Activated CD8-positive, alpha-beta memory T cell treated with anti-CD3 and anti-CD28 coated beads for 36 hours (primary cell): ENCODE data around the gene KIF16B. TPM values are rescaled to one million over a fixed set of nuclear protein-coding genes. Genes with fewer than 3 reads are reported as not detected.
"Not testable (repeated sequence)": the region's sequence is repeated elsewhere in the genome, so short reads cannot be mapped to it uniquely, and the experiment has no call there.

Source experiments
- CTCF ChIA-PET: fragments of 350-600 bp; sonication (Branson Sonifier 250); formaldehyde crosslinking; loops from one replicate; lab custom pipeline; 2021; ENCODE audit warnings: antibody characterized with exemption; lab: Charles Lee
- POLR2A ChIA-PET: fragments of 350-600 bp; sonication (Branson Sonifier 250); formaldehyde crosslinking; loops from one replicate; lab custom pipeline; 2021; ENCODE audit warnings: antibody characterized with exemption; lab: Charles Lee
- total RNA-seq, 2 experiments: library from RNA; stranded (reverse); gene quantifications; one replicate each; pipeline ENCODE4 v1.2.3, GENCODE V29; 2021

The KIF16B gene
- total RNA-seq, 2 experiments from 2014 or later = 3.2 TPM

DNA sequence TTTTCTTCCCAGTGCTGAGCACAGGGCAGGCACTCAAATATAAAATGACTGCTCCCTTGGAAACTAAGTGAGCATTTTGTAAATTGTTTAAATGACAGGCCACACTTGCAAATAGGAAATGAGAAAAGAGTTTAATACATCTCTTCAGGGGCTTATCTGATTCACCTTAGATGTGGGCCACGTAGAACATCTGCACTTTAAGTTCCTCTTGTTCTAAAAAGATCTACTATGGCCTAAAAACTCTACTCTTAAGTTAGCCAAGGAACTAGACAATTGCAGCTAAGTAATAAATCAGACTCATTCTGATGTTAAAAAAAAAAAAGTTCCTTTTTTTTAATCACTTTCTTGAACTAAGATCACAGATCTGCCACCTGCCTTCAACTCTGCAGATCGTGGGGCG is 126.3 kb downstream of the KIF16B start:
- ChIA-PET POLR2A (no interaction called here), CTCF (no interaction called here)

DNA sequence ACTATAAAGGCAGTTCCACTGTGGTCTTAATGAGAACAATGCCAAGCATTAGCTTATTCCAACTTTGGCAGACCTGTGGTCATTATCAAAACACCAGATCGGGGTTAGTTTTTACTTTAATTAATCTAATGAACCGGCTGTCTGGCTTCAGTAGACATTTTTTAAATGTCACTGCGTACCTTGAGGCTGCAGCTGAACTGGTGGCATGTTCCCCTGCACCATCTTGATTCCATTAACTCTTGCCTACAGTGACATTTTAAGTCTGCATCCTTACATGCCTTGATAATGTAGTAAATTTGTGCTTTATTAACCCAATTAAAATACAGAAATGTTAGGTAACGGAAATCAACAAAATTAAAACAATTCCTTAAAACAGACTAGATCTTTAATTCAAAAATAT is 127.0 kb downstream of the KIF16B start:
- POLR2A ChIA-PET = no interaction called here
- CTCF ChIA-PET = no interaction called here

DNA sequence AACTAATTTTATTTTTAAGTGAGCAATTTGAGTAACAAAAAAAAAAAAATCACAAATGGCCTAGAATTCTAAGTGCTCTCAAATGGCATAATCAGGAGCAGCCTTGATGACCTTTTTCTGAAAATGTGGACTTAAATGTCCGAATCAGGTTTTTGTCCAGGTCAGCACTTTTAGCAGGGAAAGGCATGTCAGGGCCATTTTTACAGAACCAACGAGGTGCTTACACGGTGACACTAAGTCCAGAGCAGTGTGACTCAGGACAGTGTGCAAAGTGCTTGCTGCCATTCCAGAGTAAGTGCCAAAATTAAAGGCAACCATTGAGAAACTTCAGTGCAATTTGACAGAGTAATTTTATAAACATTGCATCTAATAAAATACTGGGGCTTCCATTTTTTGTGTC is 127.8 kb downstream of the KIF16B start:
- ChIA-PET POLR2A (no interaction called here), CTCF (no interaction called here)

DNA sequence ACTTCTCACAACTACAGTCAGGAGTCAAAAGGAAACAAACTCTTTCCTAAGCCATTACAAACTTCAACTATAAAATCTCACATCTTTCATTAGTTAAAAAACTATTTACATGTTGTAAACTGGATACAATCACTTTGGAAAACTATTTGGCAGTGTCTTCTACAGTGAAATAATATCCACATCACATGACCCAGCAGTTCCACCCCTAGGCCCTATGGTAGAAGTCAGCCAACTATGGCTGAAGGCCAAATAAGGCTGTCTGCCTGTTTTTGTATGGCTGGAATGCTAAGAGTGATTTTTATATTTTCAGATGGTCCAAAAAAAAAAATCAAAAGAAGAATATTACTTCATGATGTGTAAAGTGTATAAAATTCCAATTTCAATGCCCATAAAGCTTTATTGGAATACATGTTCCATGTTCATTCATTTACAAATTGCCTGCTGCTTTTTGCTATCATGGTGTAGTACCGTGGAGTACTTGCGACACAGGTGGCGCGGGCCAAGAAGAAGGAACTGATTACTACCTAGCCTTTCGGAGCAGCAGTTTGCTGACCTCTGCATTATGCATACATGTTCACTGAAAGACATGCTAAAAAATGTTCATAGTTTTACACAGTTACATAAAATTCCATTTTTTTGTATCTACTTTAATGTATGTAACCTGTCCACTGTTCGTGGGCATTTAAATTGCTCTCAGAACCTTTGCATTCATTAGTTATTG is 129.0 kb downstream of the KIF16B start:
- ChIA-PET CTCF (no interaction called here), POLR2A (no interaction called here)

DNA sequence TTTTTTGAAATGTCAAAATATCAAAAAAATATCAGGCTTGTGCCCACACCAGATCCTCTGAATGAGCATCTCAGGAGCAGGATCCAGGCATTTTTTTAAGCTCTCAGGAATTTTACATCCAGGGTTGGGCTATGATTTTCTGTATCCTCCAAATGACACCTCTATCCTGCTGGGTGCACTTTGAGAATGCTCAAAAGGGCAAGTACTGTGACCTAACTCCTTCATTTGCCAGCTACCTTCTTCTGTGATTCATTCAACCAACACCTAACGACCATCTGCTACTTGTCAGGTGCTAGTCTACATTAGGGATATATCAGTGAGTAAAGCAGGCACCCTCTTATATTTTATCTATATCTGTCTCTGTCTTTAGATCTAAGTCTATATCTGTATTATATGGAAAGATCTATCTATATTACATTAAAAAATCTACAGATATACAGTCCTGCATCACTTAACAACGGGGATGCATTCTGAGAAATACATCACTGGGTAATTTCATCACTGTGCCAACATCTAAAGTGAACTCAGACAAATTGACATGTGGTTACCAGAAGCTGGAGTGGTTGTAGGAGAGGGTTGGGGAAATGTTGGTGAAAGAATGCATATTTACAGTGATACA is 131.6 kb downstream of the KIF16B start:
- ChIA-PET CTCF (no interaction called here), POLR2A (no interaction called here)

DNA sequence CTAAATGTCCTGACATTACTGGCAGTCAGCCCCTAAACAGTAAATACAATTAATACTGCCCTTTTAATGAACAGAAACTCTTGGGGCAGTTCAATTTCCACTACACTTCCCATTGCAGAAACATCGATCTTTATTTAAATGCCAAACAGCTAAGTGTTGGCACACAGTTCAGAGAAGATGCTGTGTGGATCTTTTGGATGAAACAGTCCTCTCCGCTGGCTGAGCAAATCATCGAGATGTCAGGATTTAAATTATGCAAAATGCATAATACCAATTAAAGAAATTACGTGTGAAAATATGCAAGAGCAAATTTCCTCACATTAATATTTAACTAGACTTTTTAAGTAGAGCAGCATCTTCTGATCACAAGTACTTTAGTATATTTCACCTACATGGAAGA is 132.6 kb downstream of the KIF16B start:
- CTCF ChIA-PET = no interaction called here

DNA sequence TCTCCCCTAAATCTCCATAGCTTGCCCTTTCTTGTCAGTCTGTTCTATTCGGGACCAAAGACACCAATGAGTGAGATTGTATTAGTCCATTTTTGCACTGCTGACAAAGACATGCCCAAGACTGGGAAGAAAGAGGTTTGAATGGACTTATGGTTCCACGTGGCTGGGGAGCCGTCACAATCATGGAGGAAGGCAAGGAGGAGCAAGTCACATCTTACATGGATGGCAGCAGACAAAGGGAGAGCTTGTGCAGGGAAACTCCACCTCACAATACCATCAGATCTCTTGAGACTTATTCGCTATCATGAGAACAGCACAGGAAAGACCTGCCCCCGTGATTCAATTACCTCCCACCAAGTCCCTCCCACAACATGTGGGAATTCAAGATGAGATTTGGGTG is 133.7 kb downstream of the KIF16B start:
- POLR2A ChIA-PET, CTCF ChIA-PET: not testable (repeated sequence)

More for the DNA sequence above, 132.6 kb downstream of the KIF16B start:
- POLR2A ChIA-PET = no interaction called here

DNA sequence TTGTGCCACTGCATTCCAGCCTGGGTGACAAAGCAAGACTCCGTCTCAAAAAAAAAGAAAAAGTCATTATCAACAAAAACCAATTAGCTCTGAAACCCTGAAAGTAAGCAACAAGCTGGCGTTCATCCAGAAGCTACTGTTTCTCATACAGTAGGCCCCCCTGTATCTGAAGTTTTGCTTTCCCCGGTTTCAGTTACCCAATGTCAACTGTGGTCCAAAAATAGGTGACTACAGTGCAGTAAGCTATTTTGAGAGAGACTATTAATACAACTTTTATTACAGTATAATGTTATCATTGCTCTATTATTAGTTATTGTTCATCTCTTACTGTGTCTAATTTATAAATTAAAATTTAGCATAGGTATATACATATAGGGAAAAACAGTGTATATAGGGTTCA is 135.1 kb downstream of the KIF16B start:
- ChIA-PET CTCF (no interaction called here), POLR2A (no interaction called here)

DNA sequence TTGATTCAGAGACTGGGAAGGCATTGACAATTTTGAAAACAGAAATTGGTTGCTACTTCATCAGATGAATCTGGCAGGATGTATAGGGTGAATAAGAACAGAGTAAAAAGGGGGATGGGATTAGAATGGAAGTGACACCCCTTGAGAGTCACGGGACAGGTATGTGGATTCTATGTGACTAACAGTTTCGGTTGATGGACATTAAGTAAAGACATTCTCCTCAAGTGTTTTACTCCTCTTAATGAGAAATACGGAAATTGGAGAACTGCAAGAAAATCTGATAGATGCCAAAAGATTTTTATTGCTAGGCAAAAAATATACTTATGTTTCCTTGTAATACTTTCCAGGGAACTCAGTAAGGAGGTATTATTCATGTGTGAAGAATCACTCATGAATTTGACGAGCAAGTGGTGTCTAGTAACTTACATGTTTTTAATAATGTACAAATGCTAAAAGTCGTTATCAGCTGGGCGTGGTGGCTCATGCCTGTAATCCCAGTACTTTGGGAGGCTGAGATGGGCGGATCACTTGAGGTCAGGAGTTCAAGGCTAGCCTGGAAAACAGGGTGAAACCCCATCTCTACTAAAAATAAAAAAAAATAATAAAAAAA is 135.8 kb downstream of the KIF16B start:
- ChIA-PET CTCF (no interaction called here), POLR2A (no interaction called here)

DNA sequence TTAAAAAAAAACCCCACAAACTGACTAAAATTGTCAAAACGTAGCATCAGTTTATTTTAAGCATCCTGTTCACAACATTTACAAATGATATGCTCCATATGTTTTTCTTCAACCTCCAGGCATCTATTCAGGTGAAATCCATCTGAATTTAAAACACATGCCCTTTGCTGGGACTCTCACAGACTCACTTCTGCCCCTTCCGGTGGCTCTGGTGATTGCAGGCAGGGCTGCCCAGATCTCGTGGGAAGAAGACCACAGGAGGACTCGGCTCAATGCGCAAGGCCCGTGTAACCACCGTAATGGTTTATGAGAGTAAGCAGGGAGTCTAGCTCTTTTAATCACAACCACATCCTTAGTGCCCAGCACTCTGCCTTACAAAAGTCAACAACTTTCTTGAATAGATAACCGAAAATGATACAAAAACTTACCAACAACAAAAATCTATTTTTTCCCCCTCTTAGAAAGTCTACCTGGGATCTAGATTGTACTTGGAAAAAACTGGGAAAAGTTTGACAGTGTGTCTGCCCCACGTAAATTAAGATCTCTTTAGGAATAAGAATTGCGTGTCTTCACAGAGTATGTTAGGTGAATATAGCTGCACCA is 139.1 kb downstream of the KIF16B start:
- ChIA-PET POLR2A (no interaction called here), CTCF (no interaction called here)

DNA sequence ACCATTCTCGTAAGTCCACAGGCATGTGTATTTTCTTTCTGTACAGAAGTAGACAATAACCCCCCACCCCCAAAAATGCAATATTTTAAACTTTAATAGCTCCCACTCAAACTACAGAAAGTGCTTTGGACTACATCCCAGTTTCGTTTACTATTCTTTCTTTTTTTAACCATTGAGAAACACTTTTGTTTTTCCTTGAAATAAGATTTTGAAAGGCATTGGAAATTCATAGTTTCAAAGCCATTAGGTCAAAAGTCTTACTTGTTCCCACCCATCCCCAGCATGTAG is 140.0 kb downstream of the KIF16B start:
- CTCF ChIA-PET = no interaction called here
- POLR2A ChIA-PET = no interaction called here

DNA sequence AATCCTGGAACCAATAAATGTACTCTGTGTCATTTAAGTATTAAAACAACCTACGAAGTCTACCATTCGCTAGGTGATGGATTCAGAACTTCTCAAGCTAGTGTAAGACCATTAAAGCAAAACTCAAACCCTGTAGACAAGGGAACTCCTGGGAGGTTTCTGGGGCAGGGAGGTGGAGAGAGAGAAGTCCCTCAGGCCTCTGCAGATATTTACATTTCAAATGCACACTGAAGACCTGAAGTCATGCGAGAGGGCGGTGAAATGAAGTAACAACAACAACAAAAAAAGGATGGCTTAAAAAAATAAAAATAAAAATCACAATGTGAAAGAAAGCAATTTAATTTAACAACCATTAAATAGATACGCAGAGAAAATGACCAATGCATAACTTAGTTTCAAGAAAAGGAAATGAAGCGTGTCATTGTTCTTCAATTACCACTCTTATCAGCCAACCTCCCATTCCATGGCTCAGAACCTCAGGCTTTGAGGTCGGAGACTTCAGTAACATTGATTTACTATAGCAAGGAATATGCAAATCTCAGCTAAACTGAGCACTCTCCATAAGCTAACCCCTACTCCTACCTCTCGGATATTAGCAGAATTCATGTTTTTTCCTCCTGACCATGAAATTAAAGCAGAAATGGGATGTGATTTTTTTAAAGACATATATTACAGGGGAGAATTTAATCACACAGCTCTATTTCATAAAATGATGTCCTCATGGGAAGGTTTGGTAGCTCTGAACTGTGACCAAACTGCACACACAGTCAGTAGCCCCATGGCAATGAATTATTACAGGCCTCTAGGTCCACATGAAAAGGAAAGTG is 140.6 kb downstream of the KIF16B start:
- CTCF ChIA-PET = no interaction called here
- POLR2A ChIA-PET = no interaction called here

DNA sequence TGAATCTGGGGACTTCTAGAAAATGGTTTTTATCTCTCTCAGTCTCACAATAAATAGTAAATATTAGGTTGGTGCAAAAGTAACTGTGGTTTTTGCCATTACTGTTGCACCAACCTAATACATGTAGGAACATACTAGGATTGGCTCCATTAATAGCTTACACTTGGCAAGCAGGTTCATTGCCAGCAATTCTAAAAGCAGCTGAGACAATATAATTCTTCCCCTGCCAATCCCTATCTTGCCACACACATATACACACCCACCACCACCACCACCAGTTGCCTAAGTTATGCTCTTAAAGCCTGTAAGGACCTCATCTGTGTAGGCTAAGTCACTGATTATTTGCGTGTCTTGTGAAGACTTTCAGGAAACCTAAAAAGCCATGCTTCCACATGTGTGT is 145.1 kb downstream of the KIF16B start:
- POLR2A ChIA-PET = no interaction called here
- CTCF ChIA-PET = no interaction called here

DNA sequence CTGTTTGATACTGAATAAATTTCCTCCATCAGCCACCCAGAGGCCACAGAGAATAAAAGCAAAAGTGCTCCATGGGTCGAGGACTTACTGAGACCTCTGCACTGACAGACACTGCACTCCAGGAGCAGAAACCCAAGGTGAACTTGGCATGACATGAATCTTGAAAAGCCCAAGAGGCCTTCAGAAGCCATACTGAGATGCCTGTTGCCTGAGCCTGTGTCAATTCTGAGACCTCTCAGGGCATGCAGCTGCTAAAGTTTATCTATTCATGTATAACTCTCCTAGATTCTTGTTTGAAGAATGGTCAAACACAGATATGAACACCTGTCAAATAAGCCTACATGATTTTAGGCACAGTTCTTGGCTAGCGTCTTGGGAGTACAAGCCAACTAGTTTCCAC is 145.7 kb downstream of the KIF16B start:
- CTCF ChIA-PET = no interaction called here
- POLR2A ChIA-PET = no interaction called here

DNA sequence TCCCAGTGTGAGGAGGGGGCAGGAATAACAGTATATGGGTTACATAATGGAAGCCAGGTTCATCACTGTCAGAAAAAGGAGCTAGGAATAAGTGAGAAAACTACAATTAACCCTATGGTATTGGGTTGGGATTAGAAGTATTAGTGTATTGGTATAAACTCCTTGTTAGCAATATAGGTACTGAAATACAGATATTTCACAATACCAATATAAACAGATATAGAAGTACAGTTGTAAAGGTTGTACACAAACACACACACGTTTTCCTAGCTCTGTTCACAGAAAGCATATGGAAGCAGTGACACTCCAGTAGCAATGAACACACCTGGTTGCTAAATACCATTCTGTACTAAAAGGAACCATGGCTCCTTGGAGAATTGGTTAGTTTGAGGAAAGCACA is 148.5 kb downstream of the KIF16B start:
- ChIA-PET CTCF (no interaction called here), POLR2A (no interaction called here)

DNA sequence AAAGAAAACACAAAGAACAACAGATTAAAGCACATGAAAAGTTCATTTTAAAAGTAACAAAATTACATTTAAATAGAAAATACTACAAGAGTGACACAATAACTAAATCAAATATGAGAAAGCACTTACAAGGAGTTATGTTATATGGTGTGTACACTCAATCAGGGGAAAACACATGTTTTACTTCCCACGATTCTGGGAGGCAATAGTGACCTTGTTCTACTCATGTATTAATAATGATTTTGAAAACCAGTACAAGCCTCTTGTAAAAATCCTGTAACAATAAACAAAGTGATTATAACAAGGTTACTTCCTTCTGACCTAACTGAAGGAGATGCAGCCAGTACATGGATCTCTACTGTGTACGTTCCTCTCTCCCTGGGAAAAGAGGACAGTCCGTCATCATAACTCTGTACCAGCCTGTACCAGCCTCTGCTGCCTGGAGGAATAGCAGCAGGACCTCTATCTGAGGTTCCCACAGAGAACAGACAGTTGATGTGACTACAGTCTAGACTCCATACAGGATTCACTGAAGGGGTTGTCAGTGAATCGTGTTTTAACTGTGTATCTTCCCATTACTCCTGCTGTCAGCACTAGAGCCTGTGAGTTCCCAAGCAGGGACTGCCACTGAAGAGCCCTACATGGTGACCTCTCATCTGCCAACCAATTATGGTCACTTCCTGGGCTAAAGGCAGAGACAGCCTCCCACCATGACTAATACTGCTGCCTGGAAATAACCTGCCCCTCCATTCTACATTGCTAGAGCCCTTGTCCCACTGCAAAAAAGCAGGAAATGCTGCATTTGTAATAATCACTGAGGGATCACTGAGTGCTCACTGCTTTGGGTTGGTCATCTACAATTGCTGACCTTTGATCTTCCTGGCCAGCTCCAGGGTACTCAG is 149.7 kb downstream of the KIF16B start:
- ChIA-PET POLR2A (no interaction called here), CTCF (no interaction called here)

DNA sequence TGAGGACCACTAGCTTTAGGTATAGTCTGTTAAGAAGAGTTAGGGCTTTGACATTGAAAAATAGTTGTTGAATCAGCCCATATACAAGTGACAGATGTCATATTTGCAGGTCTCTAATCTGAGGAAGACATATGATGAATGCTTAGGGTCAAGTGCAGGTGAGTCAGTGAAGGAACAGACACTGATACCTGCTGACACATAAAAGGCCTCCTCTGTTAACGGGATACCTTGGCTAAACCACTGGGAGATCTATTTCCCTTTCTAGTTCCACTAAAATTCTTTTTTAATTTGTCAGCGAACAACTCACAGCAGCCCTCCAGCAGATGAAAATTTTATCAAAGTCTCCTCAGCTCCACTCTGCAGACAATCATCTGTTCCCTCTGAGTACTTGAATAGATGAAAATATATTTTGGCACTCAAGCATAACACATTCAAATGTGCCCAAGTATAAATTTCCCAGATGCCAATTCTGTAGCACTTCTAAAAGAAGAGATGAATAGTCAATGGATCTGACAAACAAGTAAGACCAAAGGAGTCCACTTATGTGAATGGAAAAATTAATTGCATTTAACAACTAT is 154.0 kb downstream of the KIF16B start:
- POLR2A ChIA-PET = no interaction called here
- CTCF ChIA-PET = no interaction called here

DNA sequence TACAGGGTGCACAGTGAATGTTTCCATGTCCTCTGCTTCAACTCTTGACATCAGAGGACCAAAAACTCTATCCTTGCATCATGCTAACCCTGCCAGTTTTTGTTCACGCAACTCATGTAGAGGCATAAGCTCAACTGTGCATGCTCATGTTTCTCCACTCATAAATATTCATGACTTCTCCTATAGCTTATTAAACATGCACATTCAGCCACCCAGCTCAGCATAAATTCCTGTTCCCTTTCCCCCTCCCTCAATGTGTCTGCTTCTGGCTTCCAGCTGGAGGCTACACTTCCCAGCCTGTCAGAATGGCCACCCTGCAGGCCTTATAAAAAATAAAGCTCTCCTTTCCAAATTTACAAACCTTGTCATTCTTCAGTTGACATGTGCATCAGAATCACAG is 154.6 kb downstream of the KIF16B start:
- ChIA-PET POLR2A (no interaction called here), CTCF (no interaction called here)

DNA sequence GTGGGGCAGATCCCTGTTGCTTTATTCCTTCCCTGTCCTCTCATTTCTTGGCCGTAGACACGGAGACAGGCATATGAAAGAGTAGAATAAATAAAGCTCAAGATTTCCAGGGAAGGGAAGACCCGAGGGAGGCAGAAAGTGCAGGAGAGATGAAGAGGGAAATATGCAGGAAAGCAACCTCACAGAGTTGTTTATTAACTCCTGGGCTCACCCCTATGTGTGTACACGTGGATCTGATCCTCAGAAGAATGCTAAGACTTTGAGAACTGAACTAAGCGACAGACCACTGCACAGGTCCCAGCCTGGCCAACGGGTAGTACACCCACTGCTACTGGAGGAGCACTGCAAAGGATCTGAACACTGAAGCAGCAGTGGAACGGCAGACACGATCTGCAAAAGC is 156.2 kb downstream of the KIF16B start:
- ChIA-PET POLR2A (no interaction called here), CTCF (no interaction called here)
